Uterus (tissue), 4 donors: ENCODE measurements around the gene PRRX1. TPM values are rescaled to one million over a fixed set of nuclear protein-coding genes. Genes with fewer than 3 reads are reported as not detected.

Experiments used
- DNase-seq, 2 donors: peaks; one replicate each; pipeline ENCODE4 v3.0.0-alpha.2; 2019 to 2020
- H3K27ac ChIP-seq, 2 donors: fragments of 200-600 bp; sonication (generic); 1 replicate in 1 of 2; 2 replicates in 1 of 2; pipeline ENCODE4 v1.5.1; 2016 to 2018
- H3K27me3 ChIP-seq, 2 donors: fragments of 200-600 bp; sonication (generic); one replicate each; pipeline ENCODE4 v1.5.1; 2018 to 2019; ENCODE audit warnings: control low read depth in 1 of 2
- H3K36me3 ChIP-seq, 2 donors: fragments of 200-600 bp; sonication (generic); one replicate each; pipeline ENCODE4 v1.5.1; 2019; ENCODE audit warnings: control low read depth in 1 of 2
- H3K4me1 ChIP-seq, 2 donors: fragments of 200-600 bp; sonication (generic); one replicate each; pipeline ENCODE4 v1.5.1; 2018 to 2019; ENCODE audit warnings: control low read depth in 1 of 2
- H3K4me3 ChIP-seq, 2 donors: fragments of 200-600 bp; sonication (generic); 1 replicate in 1 of 2; 2 replicates in 1 of 2; pipeline ENCODE4 v1.5.1; 2018 to 2019; ENCODE audit warnings: mild to moderate bottlenecking in 1 of 2
- H3K9me3 ChIP-seq, 2 donors: fragments of 200-600 bp; sonication (generic); one replicate each; pipeline ENCODE4 v1.5.1; 2019; ENCODE audit warnings: control low read depth in 1 of 2
- CTCF ChIP-seq, 4 experiments: fragments of 200-600 bp in 2 of 4; fragments of 450-650 bp in 2 of 4; sonication (generic) in 2 of 4; IDR thresholded peaks; one replicate each; pipeline ENCODE4 v1.5.1; 2016 to 2019; ENCODE audit warnings: antibody characterized with exemption in 4 of 4, mild to moderate bottlenecking in 2 of 4, moderate library complexity in 1 of 4
- POLR2A ChIP-seq, 2 donors: fragments of 450-650 bp; IDR thresholded peaks; one replicate each; pipeline ENCODE4 v1.6.1; 2016; ENCODE audit warnings: antibody characterized with exemption in 2 of 2, mild to moderate bottlenecking in 1 of 2, moderate library complexity in 1 of 2
- intact Hi-C: fragments of 100-400 bp; cut with DNase I; formaldehyde crosslinking; loops from one replicate; pipeline ENCODE4 v1.15.1; 2023; ENCODE audit warnings: low total_unique reads
- total RNA-seq, 4 donors: library from RNA; depleted of rRNA in 3 of 4; stranded (reverse); fragments of >200 nt in 3 of 4; gene quantifications; one replicate each; pipeline versions ENCODE4 v1.1.0 to v1.2.4, GENCODE V29; 2014 to 2023
- donor health status: DM: yes; HTN: yes; CAD: no.

Gene PRRX1
- total RNA-seq, 4 donors from 2014 or later: 36.4 to 179 (median 121) TPM

GRCh38 chr1:170620164-170620563 is 43.8 kb upstream of the PRRX1 start:
- H3K27me3 ChIP-seq: no peaks in the 10 kb centered on the region
- H3K36me3 ChIP-seq: no peaks in the 10 kb centered on the region
- no peaks in the 10 kb centered on the region for H3K4me1 ChIP-seq
- H3K27ac ChIP-seq: no peak overlapping the region
- TF ChIP-seq CTCF (IDR thresholded peaks at IDR 0.05): no peak
- TF ChIP-seq POLR2A (IDR thresholded peaks at IDR 0.05): no peak
- no peak overlapping the region for H3K4me3 ChIP-seq
- no peak for DNase-seq
- H3K9me3 ChIP-seq: no peaks in the 10 kb centered on the region
- intact Hi-C loops: no loop called here

- Histone ChIP-seq H3K27me3 (no peaks in the 10 kb centered on the region), H3K36me3 (no peaks in the 10 kb centered on the region), H3K9me3 (no peaks in the 10 kb centered on the region), H3K27ac (no peak overlapping the region), H3K4me1 (no peaks in the 10 kb centered on the region), H3K4me3 (no peak overlapping the region)
- no peak for TF ChIP-seq POLR2A (IDR thresholded peaks at IDR 0.05)
- TF ChIP-seq CTCF (IDR thresholded peaks at IDR 0.05): no peak
- intact Hi-C loops: no loop called here
- no peak for DNase-seq
Measured at GRCh38 chr1:170623171-170623570, 40.8 kb upstream of the PRRX1 start.

GRCh38 chr1:170624146-170624545 is 39.8 kb upstream of the PRRX1 start:
- no peaks in the 10 kb centered on the region for H3K27me3 ChIP-seq
- no peak for TF ChIP-seq CTCF (IDR thresholded peaks at IDR 0.05)
- TF ChIP-seq POLR2A (IDR thresholded peaks at IDR 0.05): no peak
- no peak overlapping the region for H3K4me3 ChIP-seq
- intact Hi-C loops: no loop called here
- no peaks in the 10 kb centered on the region for H3K4me1 ChIP-seq
- no peak for DNase-seq
- H3K27ac ChIP-seq: no peak overlapping the region
- no peaks in the 10 kb centered on the region for H3K36me3 ChIP-seq
- H3K9me3 ChIP-seq: no peaks in the 10 kb centered on the region

GRCh38 chr1:170630977-170631376 is 33.0 kb upstream of the PRRX1 start:
- TF ChIP-seq POLR2A (IDR thresholded peaks at IDR 0.05) (no peak), CTCF (IDR thresholded peaks at IDR 0.05) (no peak)
- Histone ChIP-seq H3K4me1 (no peaks in the 10 kb centered on the region), H3K27me3 (no peaks in the 10 kb centered on the region), H3K9me3 (no peaks in the 10 kb centered on the region), H3K36me3 (no peaks in the 10 kb centered on the region), H3K4me3 (no peak overlapping the region), H3K27ac (no peak overlapping the region)
- DNase-seq: no peak
- intact Hi-C loops: no loop called here

GRCh38 chr1:170634293-170634692 is 29.6 kb upstream of the PRRX1 start:
- intact Hi-C loops: no loop called here
- Histone ChIP-seq H3K27ac (no peak overlapping the region), H3K9me3 (no peaks in the 10 kb centered on the region), H3K27me3 (no peaks in the 10 kb centered on the region), H3K4me3 (no peak overlapping the region), H3K4me1 (no peaks in the 10 kb centered on the region), H3K36me3 (no peaks in the 10 kb centered on the region)
- no peak for TF ChIP-seq POLR2A (IDR thresholded peaks at IDR 0.05)
- TF ChIP-seq CTCF (IDR thresholded peaks at IDR 0.05): no peak
- DNase-seq: no peak
